Jurkat, Clone E6-1 (cell line): ENCODE results near the gene LRMDA.

Experiments used
- DNase-seq: peaks from one replicate; pipeline ENCODE4 v3.0.0-alpha.2; 2011; ENCODE audit warnings: low read depth, low spot score
- H3K4me3 ChIP-seq: 2 replicates; pipeline ENCODE4 v1.5.1; 2011; ENCODE audit warnings: mild to moderate bottlenecking, low read length, control low read depth, moderate library complexity

Gene LRMDA

DNA sequence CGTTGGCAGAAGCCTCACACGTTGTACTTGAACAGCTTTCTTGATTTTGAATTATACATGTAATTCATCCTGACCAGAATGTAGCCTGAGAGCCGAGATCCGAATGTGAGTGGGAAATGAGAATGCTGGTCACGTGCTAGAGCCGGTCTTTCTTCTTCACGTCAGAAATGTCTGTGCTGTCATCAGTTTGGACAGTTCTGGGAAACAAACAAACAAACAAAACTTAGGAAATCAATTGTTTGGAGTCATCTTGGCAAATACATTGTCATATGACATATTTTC lies 729.8 kb downstream of the LRMDA start:
- H3K4me3 ChIP-seq: no peak overlapping the region
- no peak for DNase-seq

DNA sequence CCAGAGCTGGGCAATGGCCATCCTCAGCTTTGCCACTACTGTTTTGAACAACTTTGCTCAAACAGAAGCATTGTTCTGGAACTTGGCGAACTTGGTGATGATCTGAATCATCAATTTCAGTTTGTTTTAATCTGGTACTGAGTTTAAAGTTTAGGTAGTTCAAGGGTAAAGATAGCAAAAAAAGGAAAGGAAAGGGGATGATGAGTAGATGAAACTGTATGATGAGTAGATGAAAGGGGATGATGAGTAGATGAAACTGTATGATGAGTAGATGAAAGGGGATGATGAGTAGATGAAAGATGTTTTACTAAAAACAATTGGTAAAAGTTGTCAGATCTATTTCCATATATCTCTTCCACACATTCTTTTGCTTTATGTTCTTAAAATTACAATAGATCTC lies 737.0 kb downstream of the LRMDA start:
- no peak overlapping the region for H3K4me3 ChIP-seq
- DNase-seq: no peak

DNA sequence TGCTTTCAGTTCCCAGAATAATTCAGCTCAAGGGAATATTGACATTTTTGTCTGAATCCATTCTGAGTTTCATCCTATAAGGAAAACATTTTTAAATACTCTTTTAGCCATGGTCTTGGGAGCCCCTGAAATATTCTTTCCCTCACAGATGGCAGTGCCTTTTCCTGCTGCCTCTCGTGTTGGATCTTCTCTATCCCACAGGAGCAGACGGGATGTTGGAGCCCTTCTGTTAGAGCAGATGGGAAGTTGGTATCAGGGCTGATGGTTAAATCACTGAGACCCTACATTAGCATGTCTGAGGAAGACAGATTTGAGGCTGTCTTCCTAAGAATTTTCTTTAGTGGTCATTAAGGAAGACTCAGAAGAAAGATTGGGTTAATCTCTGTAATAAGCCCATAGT lies 737.8 kb downstream of the LRMDA start:
- no peak overlapping the region for H3K4me3 ChIP-seq
- DNase-seq: no peak

DNA sequence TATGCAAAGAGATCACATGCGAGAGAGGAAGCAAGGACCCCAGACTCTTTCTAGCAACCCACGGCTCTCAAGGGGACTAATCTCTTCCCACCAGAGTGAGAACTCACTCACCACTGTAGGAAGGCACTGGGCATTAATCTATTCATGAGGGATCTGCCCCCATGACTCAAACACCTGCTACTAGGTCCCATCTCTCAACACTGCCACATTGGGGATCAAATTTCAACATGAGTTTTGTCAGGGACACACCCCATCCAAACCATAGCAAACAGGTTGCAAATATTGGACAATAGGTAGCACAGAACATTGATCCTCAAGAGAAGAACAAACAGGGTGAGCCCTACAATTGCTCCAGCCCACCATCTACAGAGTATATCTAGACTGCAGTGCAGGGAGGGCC lies 740.6 kb downstream of the LRMDA start:
- H3K4me3 ChIP-seq: no peak overlapping the region
- DNase-seq: no peak

DNA sequence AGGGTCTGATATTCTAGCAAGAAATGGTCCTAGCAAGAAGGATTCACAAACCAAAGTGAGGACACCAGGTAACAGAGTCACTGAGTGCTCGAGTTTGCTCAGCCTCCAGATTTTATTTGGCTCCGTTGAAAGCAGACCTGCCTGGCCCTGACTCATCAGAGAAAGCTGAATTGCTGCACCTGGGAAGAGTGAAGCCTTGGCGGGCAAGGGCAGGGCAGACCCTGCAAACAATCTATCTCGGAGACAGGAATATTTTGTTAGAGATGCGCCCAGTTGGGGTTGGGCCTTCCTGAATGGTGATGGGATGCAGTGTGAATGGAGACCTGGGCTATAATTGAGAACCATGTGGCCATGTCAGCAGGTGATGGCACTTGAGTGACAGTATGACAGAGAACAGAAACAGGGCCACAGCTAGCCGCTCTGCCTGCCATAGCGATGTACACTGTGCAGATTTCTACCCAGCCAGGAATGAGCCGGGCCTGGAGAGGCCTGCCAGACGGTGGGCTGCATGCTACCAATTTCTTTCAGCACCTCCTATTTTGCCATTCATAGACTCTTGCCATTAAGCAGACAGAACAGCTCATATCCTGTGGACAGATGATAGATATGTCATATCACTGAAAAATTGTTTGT lies 744.2 kb downstream of the LRMDA start:
- H3K4me3 ChIP-seq: no peak overlapping the region
- no peak for DNase-seq

- DNase-seq: no peak
- H3K4me3 ChIP-seq: no peak overlapping the region
These were observed 744.7 kb downstream of the LRMDA start for GRCh38 chr10:76176166-76176550.

DNA sequence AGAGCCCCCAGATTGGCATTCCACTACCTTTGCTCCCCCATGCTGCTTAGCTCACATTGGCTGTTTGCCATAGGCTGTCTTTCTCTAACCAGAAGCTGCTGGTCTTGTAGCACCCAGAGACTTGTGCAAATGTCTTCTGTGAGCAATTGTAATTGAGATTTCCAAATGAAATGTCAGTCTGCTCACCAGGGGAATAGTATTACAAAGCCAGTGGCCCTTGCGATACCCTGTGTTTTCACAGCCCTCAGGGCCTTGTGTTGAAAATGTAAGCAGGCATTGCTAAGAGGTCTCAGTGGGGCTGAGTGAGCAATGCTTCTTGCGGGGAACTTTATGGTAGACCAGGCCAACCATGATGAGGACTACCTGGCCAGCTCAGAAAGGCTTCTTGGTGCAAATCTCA lies 746.5 kb downstream of the LRMDA start:
- no peak for DNase-seq
- H3K4me3 ChIP-seq: no peak overlapping the region

- no peak for DNase-seq
- no peak overlapping the region for H3K4me3 ChIP-seq
These were observed 747.3 kb downstream of the LRMDA start for GRCh38 chr10:76178532-76179292.

DNA sequence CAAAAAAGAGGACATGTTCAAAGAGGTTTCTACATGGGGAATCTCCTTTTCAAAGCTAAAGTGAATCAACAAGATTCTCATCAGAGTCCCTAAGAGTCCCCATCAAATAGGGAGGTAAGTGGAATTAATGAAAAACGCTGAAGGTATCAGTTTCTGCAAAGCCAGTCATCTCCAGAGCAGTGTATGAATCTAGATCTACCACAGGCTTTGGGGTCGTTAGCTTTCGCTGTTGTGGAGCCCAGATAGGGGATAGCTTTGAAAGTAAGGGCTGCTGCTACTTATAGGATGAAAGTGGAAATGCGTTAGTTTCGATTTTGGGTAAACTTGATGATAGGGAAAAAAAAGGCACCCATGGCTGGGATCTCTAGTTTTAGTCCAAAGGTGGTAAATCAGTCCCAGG lies 748.4 kb downstream of the LRMDA start:
- no peak overlapping the region for H3K4me3 ChIP-seq
- no peak for DNase-seq

DNA sequence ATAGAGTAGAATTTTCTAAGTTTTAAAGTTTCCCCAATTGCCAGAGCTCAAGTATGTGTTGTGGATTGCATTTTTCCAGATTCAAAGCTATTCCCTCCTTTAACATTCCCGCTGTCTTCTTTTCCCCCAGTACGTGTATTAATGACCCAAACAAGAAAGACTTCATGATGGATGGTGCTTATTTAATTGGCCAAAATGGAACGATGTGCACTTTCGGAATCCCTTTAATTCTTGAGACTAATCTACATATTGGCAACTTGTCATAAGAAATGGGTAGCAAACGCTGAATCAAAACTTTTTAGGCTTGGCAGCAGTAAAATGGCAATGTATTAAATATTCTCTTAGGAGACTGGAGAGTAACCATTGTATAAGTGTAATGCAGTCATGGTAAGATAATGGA lies 753.2 kb downstream of the LRMDA start:
- H3K4me3 ChIP-seq: no peak overlapping the region
- no peak for DNase-seq

DNA sequence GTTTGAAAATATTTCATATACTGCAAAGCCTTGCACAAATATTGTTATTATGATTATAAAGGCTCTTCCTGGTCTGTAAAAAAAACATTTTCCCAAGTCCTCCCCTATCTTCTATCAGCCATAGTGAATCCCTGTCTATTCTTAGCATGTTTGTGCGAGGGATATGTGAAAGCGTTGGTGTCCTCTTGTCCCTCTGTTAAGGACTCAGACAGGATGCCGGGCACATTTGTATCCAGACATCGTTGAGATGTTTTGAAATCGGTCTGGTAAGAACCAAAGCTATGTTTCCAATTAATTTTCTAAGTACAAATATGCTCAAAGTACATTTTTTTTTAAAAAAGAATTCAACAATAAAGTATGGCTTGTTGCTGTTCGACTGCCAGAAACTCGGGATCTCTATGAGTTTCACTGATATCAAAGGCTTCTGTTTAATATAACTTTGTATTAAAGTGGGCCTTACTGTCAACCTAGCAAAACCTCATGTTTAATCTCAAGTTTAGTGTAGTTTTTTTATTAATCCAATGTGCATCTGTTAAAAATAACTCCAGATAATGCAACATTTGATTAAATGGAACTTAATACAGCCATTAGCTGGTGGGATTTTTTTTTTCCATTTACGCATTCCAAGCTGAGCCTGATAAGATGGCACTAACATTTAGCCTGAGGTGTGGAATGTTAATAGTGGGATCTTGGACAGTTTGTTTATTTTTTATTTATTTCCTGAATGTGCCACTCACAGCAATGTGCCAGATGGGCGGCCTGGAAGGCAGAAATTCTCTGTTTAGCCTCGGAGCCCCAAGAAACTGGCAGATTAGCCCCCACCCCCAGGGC lies 754.3 kb downstream of the LRMDA start:
- no peak for DNase-seq

GRCh38 chr10:76188216-76188615 lies 756.8 kb downstream of the LRMDA start:
- no peak for DNase-seq
- no peak overlapping the region for H3K4me3 ChIP-seq

More for the DNA sequence above, 754.3 kb downstream of the LRMDA start:
- no peak overlapping the region for H3K4me3 ChIP-seq

- DNase-seq: no peak
These were observed 759.3 kb downstream of the LRMDA start for GRCh38 chr10:76190634-76191270.

GRCh38 chr10:76191336-76191735 lies 759.9 kb downstream of the LRMDA start:
- no peak overlapping the region for H3K4me3 ChIP-seq
- no peak for DNase-seq

More at GRCh38 chr10:76190634-76191270, 759.3 kb downstream of the LRMDA start:
- H3K4me3 ChIP-seq: no peak overlapping the region

DNA sequence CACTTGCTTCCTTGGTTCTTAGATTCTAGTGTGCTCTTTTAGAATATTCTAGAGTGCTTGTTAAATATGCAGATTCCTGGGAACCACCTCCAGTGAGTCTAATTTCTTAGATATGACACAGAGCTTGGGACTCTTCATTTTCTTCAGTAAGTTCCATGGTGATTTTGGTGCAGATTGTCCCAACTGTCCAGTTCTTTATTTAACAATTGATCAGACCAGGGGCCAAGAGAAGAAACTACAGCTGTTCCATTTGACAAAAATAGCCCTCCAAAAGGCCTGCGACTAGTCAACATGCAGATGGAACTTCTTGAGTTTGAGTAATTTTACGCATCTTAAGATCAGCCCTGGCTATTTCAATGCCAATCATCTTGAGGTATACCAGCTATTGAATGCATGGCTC lies 760.7 kb downstream of the LRMDA start:
- no peak for DNase-seq
- H3K4me3 ChIP-seq: no peak overlapping the region

DNA sequence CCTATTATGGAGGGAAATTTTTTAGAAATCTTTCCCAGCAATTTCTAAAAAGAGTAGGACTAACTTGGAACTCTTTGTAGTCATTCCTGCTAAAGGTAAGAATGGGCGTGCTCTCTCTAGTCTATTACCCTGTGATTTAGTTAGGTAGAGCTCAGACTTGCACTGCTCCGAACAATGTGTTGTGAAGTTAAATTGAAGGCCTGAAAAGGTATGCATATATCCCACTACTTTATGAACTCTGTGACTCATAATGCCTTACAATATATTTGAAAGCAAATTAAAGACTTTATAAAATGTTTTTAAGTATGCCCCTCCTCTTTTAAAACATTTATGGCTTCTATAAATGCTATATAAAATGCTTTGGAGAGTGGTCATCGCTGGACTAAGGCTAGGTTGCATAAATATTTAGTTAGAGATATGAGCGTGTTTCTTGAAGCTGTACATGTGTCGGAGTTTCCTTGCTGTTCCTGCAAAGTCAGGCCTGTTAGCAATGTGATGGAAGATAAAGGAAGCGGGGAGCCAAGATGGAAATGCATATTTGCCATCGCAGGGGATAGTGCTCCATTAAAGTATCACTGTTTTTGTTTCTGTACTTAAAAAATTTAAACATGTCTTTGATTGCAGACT lies 761.4 kb downstream of the LRMDA start:
- no peak for DNase-seq
- H3K4me3 ChIP-seq: no peak overlapping the region

GRCh38 chr10:76195654-76196390 lies 764.4 kb downstream of the LRMDA start:
- no peak overlapping the region for H3K4me3 ChIP-seq
- DNase-seq: no peak

DNA sequence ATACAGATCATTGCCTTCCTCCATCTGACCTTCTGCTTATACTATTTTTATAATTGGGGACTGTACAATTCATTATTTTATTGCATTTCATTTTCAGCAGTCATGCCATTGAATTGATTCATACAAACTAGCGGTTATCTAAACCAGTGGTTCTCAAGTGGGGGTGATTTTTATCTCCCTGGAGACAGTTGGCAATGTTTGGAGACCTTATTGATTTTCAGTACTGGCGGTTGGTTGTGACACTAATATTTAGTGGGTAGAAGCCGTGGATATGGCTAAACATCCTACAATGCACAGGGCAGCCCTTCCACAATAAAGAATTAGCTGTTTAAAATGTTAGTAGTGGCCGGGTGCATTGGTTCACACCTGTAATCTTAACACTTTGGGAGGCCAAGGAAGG lies 765.9 kb downstream of the LRMDA start:
- H3K4me3 ChIP-seq: no peak overlapping the region
- no peak for DNase-seq
